Measurements from ENCODE around the gene CPT1A.
A peak's percentile ranks its signal among the peaks of the same experiment; 100 is the strongest.

Gene CPT1A

DNA sequence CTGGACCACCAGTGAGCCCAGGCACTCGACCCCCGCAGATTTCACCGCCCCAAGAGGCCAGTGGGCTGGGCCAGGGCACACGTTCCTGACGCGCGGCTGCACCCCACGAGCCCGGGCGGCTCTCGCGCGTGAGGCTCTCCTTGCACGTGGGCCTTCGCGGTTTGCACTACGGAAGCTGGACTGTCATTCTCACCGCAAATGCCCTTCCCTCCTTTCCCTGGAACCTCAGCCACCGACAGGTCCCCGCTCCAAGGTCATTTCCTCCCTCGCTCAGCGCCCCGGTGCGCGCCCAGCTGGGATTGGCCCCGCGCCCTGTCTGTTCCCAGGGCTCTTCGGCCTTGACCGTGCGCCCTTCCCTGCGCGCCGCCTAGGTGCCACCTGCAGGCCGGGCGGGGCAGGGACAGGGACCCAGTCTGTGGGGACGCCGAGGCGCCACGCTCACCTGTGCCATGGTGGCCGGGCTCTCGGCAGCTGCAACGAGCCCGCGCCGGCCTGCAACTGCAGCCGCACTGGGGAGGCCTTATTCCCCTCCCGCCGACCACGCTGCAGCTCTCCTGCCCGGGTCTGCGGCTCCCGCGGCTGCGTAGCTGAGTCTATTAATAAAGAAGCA is 2.1 kb upstream of the CPT1A start:
- Mint-ChIP-seq H3K27ac (peak overlapping the region; percentile 91), H3K9me3 (no peaks in the 10 kb centered on the region), H3K36me3 (no peaks in the 10 kb centered on the region), H3K4me3 (peak overlapping the region; percentile 94 to 97), H3K27me3 (no peaks in the 10 kb centered on the region), H3K4me1 (peaks cover 19 to 40% of the 10 kb centered on the region in 2 donors)
- DNase-seq, result peak; percentile 78
- peak; percentile 78 to 79 for ATAC-seq (replicated peaks)

DNA sequence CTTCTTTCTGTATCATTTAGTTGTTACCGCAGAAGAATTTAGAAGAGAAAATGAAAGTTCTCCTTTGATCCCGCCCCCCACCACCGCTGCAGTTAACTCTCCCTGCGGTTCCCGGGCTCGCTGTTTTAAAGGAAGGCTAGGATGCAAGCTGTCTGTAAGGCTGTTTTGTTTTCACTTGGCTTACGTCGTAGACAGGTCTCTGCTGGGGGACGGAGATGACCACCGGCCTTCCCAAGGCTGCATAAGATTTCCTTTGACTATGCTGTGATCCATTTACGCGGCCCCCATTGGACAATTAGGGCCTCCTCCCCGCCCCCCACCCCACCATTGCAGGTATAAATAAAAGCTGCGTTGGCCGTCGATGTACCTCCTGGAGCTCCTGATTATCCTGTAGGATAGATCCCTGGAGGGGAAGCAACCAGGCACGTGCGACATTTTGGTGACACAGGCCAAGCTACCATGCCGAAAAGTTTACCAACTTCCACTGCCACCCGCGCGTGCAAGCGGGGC is 1.4 kb upstream of the CPT1A start:
- no peaks in the 10 kb centered on the region for H3K9me3 Mint-ChIP-seq
- peak overlapping the region; percentile 94 to 97 for H3K4me3 Mint-ChIP-seq
- no peaks in the 10 kb centered on the region for H3K27me3 Mint-ChIP-seq
- peaks cover 19 to 42% of the 10 kb centered on the region in 2 donors for H3K4me1 Mint-ChIP-seq
- peak overlapping the region; percentile 92 for H3K27ac Mint-ChIP-seq
- DNase-seq, result no peak
- no peaks in the 10 kb centered on the region for H3K36me3 Mint-ChIP-seq
- no peak for ATAC-seq (replicated peaks)

GRCh38 chr11:68842427-68843051 is 823 bp upstream of the CPT1A start:
- DNase-seq, result no peak
- Mint-ChIP-seq H3K4me1 (peaks cover 24 to 48% of the 10 kb centered on the region in 2 donors), H3K9me3 (no peaks in the 10 kb centered on the region), H3K4me3 (peak overlapping the region; percentile 94 to 97), H3K27ac (peak overlapping the region; percentile 92), H3K36me3 (no peaks in the 10 kb centered on the region), H3K27me3 (no peaks in the 10 kb centered on the region)
- no peak for ATAC-seq (replicated peaks)

GRCh38 chr11:68840661-68841653 is 759 bp downstream of the CPT1A start:
- Mint-ChIP-seq H3K4me3 (peak overlapping the region; percentile 82 to 86), H3K27me3 (no peaks in the 10 kb centered on the region), H3K4me1 (peaks cover 27 to 53% of the 10 kb centered on the region in 2 donors), H3K36me3 (peaks cover 0 to 3% of the 10 kb centered on the region in 2 donors), H3K27ac (peak overlapping the region; percentile 56), H3K9me3 (no peaks in the 10 kb centered on the region)
- DNase-seq (peak; percentile 28), ATAC-seq (replicated peaks) (peak in 1 of 2 donors; percentile 0)

GRCh38 chr11:68839911-68840641 is 1.6 kb downstream of the CPT1A start:
- peak overlapping the region; percentile 82 to 86 for H3K4me3 Mint-ChIP-seq
- ATAC-seq (replicated peaks) (peak in 1 of 2 donors; percentile 1), DNase-seq (no peak)
- no peaks in the 10 kb centered on the region for H3K9me3 Mint-ChIP-seq
- peaks cover 0 to 3% of the 10 kb centered on the region in 2 donors for H3K36me3 Mint-ChIP-seq
- H3K4me1 Mint-ChIP-seq, result peaks cover 27 to 59% of the 10 kb centered on the region in 2 donors
- no peaks in the 10 kb centered on the region for H3K27me3 Mint-ChIP-seq
- peak overlapping the region; percentile 91 for H3K27ac Mint-ChIP-seq

GRCh38 chr11:68839054-68839865 is 2.5 kb downstream of the CPT1A start:
- Mint-ChIP-seq H3K27me3 (no peaks in the 10 kb centered on the region), H3K27ac (peak overlapping the region; percentile 91), H3K9me3 (no peaks in the 10 kb centered on the region), H3K36me3 (peaks cover 0 to 3% of the 10 kb centered on the region in 2 donors), H3K4me3 (peak overlapping the region; percentile 82 to 86), H3K4me1 (peaks cover 27 to 58% of the 10 kb centered on the region in 2 donors)
- ATAC-seq (replicated peaks) (peak; percentile 59 to 64), DNase-seq (peak; percentile 88)

DNA sequence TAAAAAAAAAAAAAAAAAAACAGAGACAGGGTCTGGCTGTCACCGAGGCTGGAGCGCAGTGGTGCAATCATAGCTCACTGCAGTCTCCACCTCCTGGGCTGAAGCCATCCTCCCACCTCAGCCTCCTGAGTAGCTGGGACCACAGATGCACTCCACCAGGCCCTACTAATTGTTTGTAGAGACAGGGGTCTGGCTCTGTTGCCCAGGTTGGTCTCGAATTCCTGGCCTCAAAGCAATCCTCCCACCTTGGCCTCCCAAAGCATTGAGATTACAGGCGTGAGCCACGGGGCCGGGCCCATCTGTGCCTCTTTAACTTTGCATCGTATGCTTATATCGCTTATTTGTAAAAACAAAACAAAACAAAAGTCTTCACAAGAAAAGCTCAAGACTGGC is 3.1 kb downstream of the CPT1A start:
- peaks cover 0 to 3% of the 10 kb centered on the region in 2 donors for H3K36me3 Mint-ChIP-seq
- H3K27ac Mint-ChIP-seq, result peak overlapping the region; percentile 91
- H3K4me1 Mint-ChIP-seq, result peaks cover 21 to 51% of the 10 kb centered on the region in 2 donors
- ATAC-seq (replicated peaks), result no peak
- H3K4me3 Mint-ChIP-seq, result peak overlapping the region; percentile 82 to 86
- no peak for DNase-seq
- no peaks in the 10 kb centered on the region for H3K27me3 Mint-ChIP-seq
- H3K9me3 Mint-ChIP-seq, result no peaks in the 10 kb centered on the region

GRCh38 chr11:68837583-68838571 is 3.8 kb downstream of the CPT1A start:
- H3K4me1 Mint-ChIP-seq, result peaks cover 18 to 45% of the 10 kb centered on the region in 2 donors
- peak overlapping the region; percentile 26 to 34 for H3K4me3 Mint-ChIP-seq
- no peaks in the 10 kb centered on the region for H3K27me3 Mint-ChIP-seq
- H3K36me3 Mint-ChIP-seq, result peaks cover 0 to 3% of the 10 kb centered on the region in 2 donors
- peak overlapping the region; percentile 83 for H3K27ac Mint-ChIP-seq
- no peaks in the 10 kb centered on the region for H3K9me3 Mint-ChIP-seq
- DNase-seq, result no peak
- ATAC-seq (replicated peaks), result no peak

GRCh38 chr11:68835749-68836148 is 6.0 kb downstream of the CPT1A start:
- Mint-ChIP-seq H3K36me3 (peaks cover under 1 to 3% of the 10 kb centered on the region in 2 donors), H3K4me1 (peaks cover 16 to 41% of the 10 kb centered on the region in 2 donors), H3K9me3 (no peaks in the 10 kb centered on the region), H3K4me3 (no peak overlapping the region), H3K27me3 (no peaks in the 10 kb centered on the region), H3K27ac (no peak overlapping the region)
- DNase-seq (no peak), ATAC-seq (replicated peaks) (no peak)

DNA sequence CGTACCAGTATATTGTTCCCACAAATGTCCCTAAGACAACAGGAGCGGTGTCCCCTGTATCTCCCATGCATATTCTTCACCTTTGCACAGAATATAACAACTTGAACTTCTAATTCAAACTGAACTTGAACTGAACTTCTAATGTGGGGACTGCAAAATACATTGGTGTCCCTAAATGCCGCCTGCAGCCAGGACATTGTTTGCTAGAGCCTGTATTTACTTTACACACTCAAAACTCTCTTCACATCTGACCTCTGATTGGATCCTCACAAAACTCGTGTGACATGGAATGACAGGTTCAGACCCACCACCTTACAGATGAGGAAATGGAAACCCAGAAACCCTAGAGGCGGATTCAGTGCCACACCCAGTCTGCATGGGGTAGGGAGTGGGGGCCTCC is 6.4 kb downstream of the CPT1A start:
- ATAC-seq (replicated peaks) (no peak), DNase-seq (no peak)
- no peaks in the 10 kb centered on the region for H3K27me3 Mint-ChIP-seq

GRCh38 chr11:68832476-68833181 is 9.1 kb downstream of the CPT1A start:
- Mint-ChIP-seq H3K4me1 (peaks cover 29 to 44% of the 10 kb centered on the region in 2 donors), H3K27ac (peak overlapping the region; percentile 9), H3K36me3 (peaks cover 9 to 15% of the 10 kb centered on the region in 2 donors), H3K27me3 (no peaks in the 10 kb centered on the region), H3K4me3 (no peak overlapping the region), H3K9me3 (no peaks in the 10 kb centered on the region)
- no peak for ATAC-seq (replicated peaks)
- no peak for DNase-seq

More for the DNA sequence above, 6.4 kb downstream of the CPT1A start:
- Mint-ChIP-seq H3K4me1 (peaks cover 19 to 44% of the 10 kb centered on the region in 2 donors), H3K4me3 (no peak overlapping the region), H3K27ac (no peak overlapping the region), H3K36me3 (peaks cover 5 to 6% of the 10 kb centered on the region in 2 donors), H3K9me3 (no peaks in the 10 kb centered on the region)
